ENCODE results near the gene FAM236C. TPM values are rescaled to one million over a fixed set of nuclear protein-coding genes. Genes with fewer than 3 reads are reported as not detected.
"Not testable (repeated sequence)": the region's sequence is repeated elsewhere in the genome, so short reads cannot be mapped to it uniquely, and the experiment has no call there.

FAM236C gene
- total RNA-seq (2022) = not detected in 2 replicates
- not detected for Bru-seq, nascent RNA
- BruChase-seq, experiment 1, labeled RNA remaining after a 2-hour chase = not detected
- BruChase-seq, experiment 2, labeled RNA remaining after a 6-hour chase = not detected
- long read RNA-seq = 0 reads

DNA sequence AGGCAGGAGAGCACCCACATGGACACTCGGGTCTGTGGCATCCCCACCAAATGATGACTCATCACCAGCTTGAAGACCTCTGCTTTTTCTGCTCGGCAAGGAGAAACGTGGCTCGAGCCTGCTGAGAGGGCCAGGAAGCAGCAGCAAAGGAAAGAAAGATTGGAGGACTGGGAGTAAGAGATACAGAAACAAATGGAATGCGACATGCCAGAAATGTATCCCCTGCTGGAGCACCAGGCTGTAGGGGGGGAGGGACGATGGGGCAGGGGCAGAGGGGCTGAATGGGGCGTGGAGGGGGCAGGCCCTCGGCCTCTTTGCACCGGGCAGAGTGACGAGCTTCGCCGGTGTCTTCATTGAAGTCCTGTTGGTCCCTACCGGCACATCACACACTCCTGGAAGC lies at the start of gene FAM236C:
FAM236C (plus strand) TSS at position 301 of the 400 bp plus-strand sequence. CDS start 100 bp downstream, outside the sequence.
- intact Hi-C loops (cut with micrococcal nuclease; ENCODE audit: unreplicated experiment); H3K27me3 ChIP-seq (replicated peaks; ENCODE audit: control insufficient read depth, insufficient read depth, low read length); POLR2A ChIA-PET; H3K4me3 Mint-ChIP-seq (ENCODE audit: unreplicated experiment); H3K27ac Mint-ChIP-seq (ENCODE audit: unreplicated experiment); BruUV-seq (replicated peaks); H3K4me3 ChIP-seq (ENCODE audit: low read depth, low read length); H3K27me3 Mint-ChIP-seq (ENCODE audit: insufficient read depth, unreplicated experiment); H3K36me3 Mint-ChIP-seq (ENCODE audit: insufficient read depth, unreplicated experiment); H3K4me1 ChIP-seq; H3K9me3 ChIP-seq; DNase-seq; H3K4me1 Mint-ChIP-seq (ENCODE audit: low read depth, unreplicated experiment); H3K36me3 ChIP-seq (ENCODE audit: control insufficient read depth, insufficient read depth, low read length); CTCF ChIA-PET; H3K9me3 Mint-ChIP-seq (ENCODE audit: unreplicated experiment): not testable (repeated sequence)

DNA sequence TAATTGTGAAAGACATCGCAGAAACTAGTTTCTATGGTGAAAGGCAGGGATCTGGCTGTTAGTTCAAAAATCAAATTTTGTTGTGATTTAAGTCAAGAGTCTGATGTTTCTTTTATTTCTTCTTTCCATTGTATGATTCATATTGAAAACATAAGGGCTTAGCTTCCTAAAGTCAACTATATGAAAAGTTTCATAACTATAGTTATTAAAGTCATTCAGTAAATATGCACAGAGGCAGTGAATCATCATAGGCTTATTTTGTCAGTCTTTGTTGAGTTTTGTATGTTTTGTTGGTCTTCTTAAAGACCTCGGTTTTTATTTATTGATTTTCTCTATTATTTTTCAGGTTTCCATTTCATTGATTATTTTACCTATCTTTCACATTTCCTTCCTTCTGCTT lies 29.5 kb upstream of the FAM236C start:
- CTCF ChIA-PET = not testable (repeated sequence)

GRCh38 chrX:72889740-72890139 lies 22.7 kb upstream of the FAM236C start:
- DNase-seq; H3K27ac Mint-ChIP-seq (ENCODE audit: unreplicated experiment): not testable (repeated sequence)

More for the DNA sequence above, 29.5 kb upstream of the FAM236C start:
- intact Hi-C loops (cut with micrococcal nuclease; ENCODE audit: unreplicated experiment); H3K27me3 Mint-ChIP-seq (ENCODE audit: insufficient read depth, unreplicated experiment); POLR2A ChIA-PET; H3K4me3 ChIP-seq (ENCODE audit: low read depth, low read length); H3K4me1 ChIP-seq; H3K9me3 ChIP-seq; H3K27ac Mint-ChIP-seq (ENCODE audit: unreplicated experiment); H3K4me1 Mint-ChIP-seq (ENCODE audit: low read depth, unreplicated experiment); H3K4me3 Mint-ChIP-seq (ENCODE audit: unreplicated experiment); H3K27me3 ChIP-seq (replicated peaks; ENCODE audit: control insufficient read depth, insufficient read depth, low read length); H3K9me3 Mint-ChIP-seq (ENCODE audit: unreplicated experiment); H3K36me3 Mint-ChIP-seq (ENCODE audit: insufficient read depth, unreplicated experiment); BruUV-seq (replicated peaks); DNase-seq; H3K36me3 ChIP-seq (ENCODE audit: control insufficient read depth, insufficient read depth, low read length): not testable (repeated sequence)

GRCh38 chrX:72916096-72916495 lies 3.7 kb downstream of the FAM236C start:
- CTCF ChIA-PET; BruUV-seq (replicated peaks); H3K36me3 Mint-ChIP-seq (ENCODE audit: insufficient read depth, unreplicated experiment); H3K4me3 ChIP-seq (ENCODE audit: low read depth, low read length); H3K4me1 Mint-ChIP-seq (ENCODE audit: low read depth, unreplicated experiment); intact Hi-C loops (cut with micrococcal nuclease; ENCODE audit: unreplicated experiment); H3K27ac Mint-ChIP-seq (ENCODE audit: unreplicated experiment); POLR2A ChIA-PET; H3K4me1 ChIP-seq; H3K4me3 Mint-ChIP-seq (ENCODE audit: unreplicated experiment); H3K9me3 Mint-ChIP-seq (ENCODE audit: unreplicated experiment); H3K9me3 ChIP-seq; H3K27me3 ChIP-seq (replicated peaks; ENCODE audit: control insufficient read depth, insufficient read depth, low read length); H3K27me3 Mint-ChIP-seq (ENCODE audit: insufficient read depth, unreplicated experiment); H3K36me3 ChIP-seq (ENCODE audit: control insufficient read depth, insufficient read depth, low read length); DNase-seq: not testable (repeated sequence)

More at GRCh38 chrX:72889740-72890139, 22.7 kb upstream of the FAM236C start:
- H3K27me3 ChIP-seq (replicated peaks; ENCODE audit: control insufficient read depth, insufficient read depth, low read length); BruUV-seq (replicated peaks); H3K4me3 ChIP-seq (ENCODE audit: low read depth, low read length); H3K4me3 Mint-ChIP-seq (ENCODE audit: unreplicated experiment); H3K27me3 Mint-ChIP-seq (ENCODE audit: insufficient read depth, unreplicated experiment); H3K4me1 ChIP-seq; H3K9me3 ChIP-seq; H3K36me3 ChIP-seq (ENCODE audit: control insufficient read depth, insufficient read depth, low read length); H3K36me3 Mint-ChIP-seq (ENCODE audit: insufficient read depth, unreplicated experiment); intact Hi-C loops (cut with micrococcal nuclease; ENCODE audit: unreplicated experiment); H3K9me3 Mint-ChIP-seq (ENCODE audit: unreplicated experiment); CTCF ChIA-PET; H3K4me1 Mint-ChIP-seq (ENCODE audit: low read depth, unreplicated experiment); POLR2A ChIA-PET: not testable (repeated sequence)

DNA sequence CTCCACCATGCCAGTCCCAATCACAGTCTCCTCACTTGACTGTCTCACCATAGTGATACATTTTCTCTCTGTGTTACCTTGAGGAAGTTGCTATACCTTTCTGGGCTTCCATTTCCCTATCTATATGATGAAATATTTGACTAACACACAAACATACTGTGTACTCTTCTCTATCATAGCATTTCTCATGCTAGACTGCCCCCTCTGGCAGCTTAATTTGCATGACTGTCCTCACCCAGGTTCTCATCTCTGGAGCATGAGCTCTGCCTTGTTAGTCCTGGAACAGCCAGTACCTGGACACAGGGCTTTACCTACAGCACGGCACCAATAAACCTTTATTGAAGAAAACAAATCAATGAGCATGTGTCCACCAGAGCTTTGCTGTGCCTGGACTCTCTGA lies 19.9 kb downstream of the FAM236C start:
- H3K4me1 Mint-ChIP-seq (ENCODE audit: low read depth, unreplicated experiment); BruUV-seq (replicated peaks); H3K4me3 Mint-ChIP-seq (ENCODE audit: unreplicated experiment); POLR2A ChIA-PET; H3K9me3 ChIP-seq; H3K9me3 Mint-ChIP-seq (ENCODE audit: unreplicated experiment); DNase-seq; H3K27ac Mint-ChIP-seq (ENCODE audit: unreplicated experiment); CTCF ChIA-PET; H3K36me3 Mint-ChIP-seq (ENCODE audit: insufficient read depth, unreplicated experiment); H3K27me3 Mint-ChIP-seq (ENCODE audit: insufficient read depth, unreplicated experiment); intact Hi-C loops (cut with micrococcal nuclease; ENCODE audit: unreplicated experiment); H3K4me1 ChIP-seq; H3K36me3 ChIP-seq (ENCODE audit: control insufficient read depth, insufficient read depth, low read length); H3K27me3 ChIP-seq (replicated peaks; ENCODE audit: control insufficient read depth, insufficient read depth, low read length); H3K4me3 ChIP-seq (ENCODE audit: low read depth, low read length): not testable (repeated sequence)

- DNase-seq; H3K4me3 Mint-ChIP-seq (ENCODE audit: unreplicated experiment); H3K4me1 Mint-ChIP-seq (ENCODE audit: low read depth, unreplicated experiment); H3K9me3 Mint-ChIP-seq (ENCODE audit: unreplicated experiment); H3K4me1 ChIP-seq; H3K27me3 Mint-ChIP-seq (ENCODE audit: insufficient read depth, unreplicated experiment); CTCF ChIA-PET; intact Hi-C loops (cut with micrococcal nuclease; ENCODE audit: unreplicated experiment); POLR2A ChIA-PET; H3K36me3 ChIP-seq (ENCODE audit: control insufficient read depth, insufficient read depth, low read length); H3K27me3 ChIP-seq (replicated peaks; ENCODE audit: control insufficient read depth, insufficient read depth, low read length); BruUV-seq (replicated peaks); H3K36me3 Mint-ChIP-seq (ENCODE audit: insufficient read depth, unreplicated experiment); H3K27ac Mint-ChIP-seq (ENCODE audit: unreplicated experiment); H3K4me3 ChIP-seq (ENCODE audit: low read depth, low read length); H3K9me3 ChIP-seq: not testable (repeated sequence)
Measured at GRCh38 chrX:72936455-72936854, 24.0 kb downstream of the FAM236C start.

DNA sequence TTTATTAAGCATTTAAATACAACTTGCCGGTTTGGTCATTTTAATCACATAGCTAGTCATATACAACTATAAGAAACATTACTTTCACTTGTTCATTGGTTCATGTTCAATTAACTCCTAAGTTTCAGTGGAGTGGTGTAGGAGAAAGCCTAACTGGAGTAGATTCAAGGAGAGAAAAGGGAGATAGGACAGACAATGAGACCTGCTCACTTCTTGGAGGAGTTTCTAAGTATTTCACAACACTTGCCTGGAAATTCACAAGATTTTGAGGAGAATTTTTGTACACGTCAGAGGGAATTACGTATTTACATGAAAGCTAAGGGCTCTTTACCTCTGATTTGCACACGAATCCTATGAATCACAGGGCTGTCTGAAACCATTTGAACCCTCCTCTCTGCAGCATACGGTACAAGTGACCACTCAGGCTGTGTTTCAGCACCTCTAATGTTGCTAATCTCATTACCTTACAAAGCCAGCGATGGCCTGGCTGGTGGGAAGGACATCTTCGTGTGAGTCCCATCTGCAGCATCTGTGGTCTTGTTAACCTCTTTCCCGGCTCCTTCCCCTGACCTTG lies 24.6 kb downstream of the FAM236C start:
- intact Hi-C loops (cut with micrococcal nuclease; ENCODE audit: unreplicated experiment); H3K9me3 Mint-ChIP-seq (ENCODE audit: unreplicated experiment); DNase-seq; H3K27ac Mint-ChIP-seq (ENCODE audit: unreplicated experiment); H3K4me3 Mint-ChIP-seq (ENCODE audit: unreplicated experiment); H3K36me3 Mint-ChIP-seq (ENCODE audit: insufficient read depth, unreplicated experiment); BruUV-seq (replicated peaks); H3K36me3 ChIP-seq (ENCODE audit: control insufficient read depth, insufficient read depth, low read length); H3K4me1 Mint-ChIP-seq (ENCODE audit: low read depth, unreplicated experiment); POLR2A ChIA-PET; H3K27me3 Mint-ChIP-seq (ENCODE audit: insufficient read depth, unreplicated experiment); H3K9me3 ChIP-seq; H3K27me3 ChIP-seq (replicated peaks; ENCODE audit: control insufficient read depth, insufficient read depth, low read length); CTCF ChIA-PET; H3K4me3 ChIP-seq (ENCODE audit: low read depth, low read length); H3K4me1 ChIP-seq: not testable (repeated sequence)
